ENCODE results near the gene NADK. TPM values are rescaled to one million over a fixed set of nuclear protein-coding genes. Genes with fewer than 3 reads are reported as not detected.
"Not testable (repeated sequence)": the region's sequence is repeated elsewhere in the genome, so short reads cannot be mapped to it uniquely, and the experiment has no call there.

The NADK gene
- total RNA-seq, 4 donors from 2014 or later, result 55.5 to 78.3 (median 64.1) TPM

- not testable (repeated sequence) for H3K27me3 ChIP-seq, H3K4me1 ChIP-seq, H3K36me3 ChIP-seq, H3K9me3 ChIP-seq
- peak overlapping the region; percentile 92 for H3K27ac ChIP-seq
- WGBS, result 0% methylated on average over 18 of the region's 101 CpGs
- TF ChIP-seq CTCF (IDR thresholded peaks at IDR 0.05) (peak in 1 of 2 donors; percentile 19), POLR2AphosphoS5 (IDR thresholded peaks at IDR 0.05) (peak; percentile 56 to 98 (median 77)), POLR2A (IDR thresholded peaks at IDR 0.05) (peak in 1 of 2 donors; percentile 30)
- DNase-seq (ENCODE audit: low spot score in 2 of 2), result peak; percentile 70 to 93
- H3K4me3 ChIP-seq, result peak overlapping the region; percentile 47
These were observed 32.4 kb downstream of the NADK start for GRCh38 chr1:1745651-1746565.

- not testable (repeated sequence) for H3K36me3 ChIP-seq, H3K4me3 ChIP-seq, H3K9me3 ChIP-seq, H3K27ac ChIP-seq, H3K4me1 ChIP-seq, H3K27me3 ChIP-seq
- DNase-seq (ENCODE audit: low spot score in 2 of 2), result peak in 1 of 2 donors; percentile 49
- 83% methylated on average over 11 of the region's 11 CpGs for WGBS
These were observed 35.7 kb downstream of the NADK start for GRCh38 chr1:1742529-1742928.

- Histone ChIP-seq H3K36me3 (peaks cover 18% of the 10 kb centered on the region), H3K27ac (peak overlapping the region; percentile 34)
- not testable (repeated sequence) for H3K27me3 ChIP-seq, H3K4me1 ChIP-seq, H3K9me3 ChIP-seq, H3K4me3 ChIP-seq
- 65% methylated on average over 12 of the region's 12 CpGs for WGBS
- peak in 1 of 2 donors; percentile 69 for DNase-seq (ENCODE audit: low spot score in 2 of 2)
These were observed 37.3 kb downstream of the NADK start for GRCh38 chr1:1741013-1741412.

DNA sequence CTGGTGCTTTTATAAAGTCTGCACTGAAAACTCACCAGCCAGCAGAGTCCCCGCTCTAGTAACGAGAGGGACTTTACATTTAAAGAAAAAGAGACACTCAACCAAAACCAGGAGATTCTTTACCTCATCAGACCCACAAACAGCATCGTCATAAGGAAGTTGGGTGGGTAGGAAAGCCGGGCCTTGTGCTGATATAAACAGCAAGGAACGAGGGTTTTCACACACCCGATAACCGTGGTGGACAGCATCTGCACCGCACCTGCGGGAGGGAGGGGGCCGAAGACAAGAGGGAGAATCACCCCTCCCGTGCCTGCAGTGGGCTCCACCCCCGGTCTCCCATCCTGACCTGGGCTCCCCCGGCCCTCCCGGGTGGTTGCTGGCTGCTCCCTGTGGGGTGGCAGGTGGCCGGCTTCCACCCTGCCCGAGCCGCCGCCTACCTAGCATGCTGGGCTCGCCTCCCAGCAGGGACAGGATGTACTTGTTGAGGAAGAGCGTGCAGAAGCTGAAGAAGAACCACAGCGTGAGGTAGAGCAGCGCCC, 39.4 kb downstream of the NADK start:
- H3K4me3 ChIP-seq, H3K9me3 ChIP-seq, H3K4me1 ChIP-seq, H3K27me3 ChIP-seq, H3K27ac ChIP-seq: not testable (repeated sequence)
- peaks cover 22% of the 10 kb centered on the region for H3K36me3 ChIP-seq
- WGBS, result no CpG with 5 or more reads among the region's 22 CpGs
- DNase-seq (ENCODE audit: low spot score in 2 of 2), result peak in 1 of 2 donors; percentile 23

GRCh38 chr1:1737675-1738590, 40.3 kb downstream of the NADK start:
- H3K36me3 ChIP-seq, result peaks cover 31% of the 10 kb centered on the region
- H3K4me1 ChIP-seq, H3K9me3 ChIP-seq, H3K27me3 ChIP-seq, H3K4me3 ChIP-seq, H3K27ac ChIP-seq: not testable (repeated sequence)
- peak; percentile 60 to 67 for DNase-seq (ENCODE audit: low spot score in 2 of 2)
- WGBS, result 94% methylated on average over 10 of the region's 44 CpGs

GRCh38 chr1:1732381-1732780, 45.9 kb downstream of the NADK start:
- 90% methylated on average over 17 of the region's 17 CpGs for WGBS
- H3K4me3 ChIP-seq, result no peak overlapping the region
- H3K36me3 ChIP-seq, result peaks cover 45% of the 10 kb centered on the region
- H3K9me3 ChIP-seq, result no peaks in the 10 kb centered on the region
- TF ChIP-seq CTCF (IDR thresholded peaks at IDR 0.05) (no peak), POLR2AphosphoS5 (IDR thresholded peaks at IDR 0.05) (no peak), POLR2A (IDR thresholded peaks at IDR 0.05) (no peak), EP300 (IDR thresholded peaks at IDR 0.05) (no peak)
- H3K27ac ChIP-seq, result no peak overlapping the region
- peaks cover 3% of the 10 kb centered on the region for H3K4me1 ChIP-seq
- peak; percentile 44 to 65 for DNase-seq (ENCODE audit: low spot score in 2 of 2)
- no peaks in the 10 kb centered on the region for H3K27me3 ChIP-seq

DNA sequence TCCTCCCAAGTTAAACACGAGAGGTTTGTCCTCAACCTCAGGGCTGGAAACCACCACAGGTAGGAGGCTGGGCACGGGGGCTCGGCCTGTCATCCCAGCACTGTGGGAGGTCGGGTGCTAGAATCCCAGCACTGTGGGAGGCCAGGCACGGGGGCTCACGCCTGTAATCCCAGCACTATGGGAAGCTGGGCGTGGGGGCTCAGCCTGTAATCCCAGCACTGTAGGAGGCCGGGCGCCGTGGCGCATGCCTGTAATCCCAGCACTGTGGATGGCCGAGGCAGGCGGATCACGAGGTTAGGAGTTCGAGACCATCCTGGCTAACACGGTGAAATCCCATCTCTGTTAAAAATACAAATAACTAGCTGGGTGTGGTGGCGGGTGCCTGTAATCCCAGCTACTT, 47.4 kb downstream of the NADK start:
- Histone ChIP-seq H3K4me3 (no peak overlapping the region), H3K9me3 (no peaks in the 10 kb centered on the region), H3K27ac (no peak overlapping the region), H3K27me3 (no peaks in the 10 kb centered on the region), H3K36me3 (peaks cover 34% of the 10 kb centered on the region), H3K4me1 (peaks cover 6% of the 10 kb centered on the region)
- peak; percentile 45 to 49 for DNase-seq (ENCODE audit: low spot score in 2 of 2)
- no peak for TF ChIP-seq POLR2A (IDR thresholded peaks at IDR 0.05)
- no peak for TF ChIP-seq CTCF (IDR thresholded peaks at IDR 0.05)
- TF ChIP-seq EP300 (IDR thresholded peaks at IDR 0.05), result no peak
- TF ChIP-seq POLR2AphosphoS5 (IDR thresholded peaks at IDR 0.05), result no peak
- WGBS, result 96% methylated on average over 12 of the region's 17 CpGs

- not testable (repeated sequence) for H3K27me3 ChIP-seq, H3K27ac ChIP-seq, H3K4me3 ChIP-seq, H3K4me1 ChIP-seq, H3K9me3 ChIP-seq
- peak; percentile 33 to 75 for DNase-seq (ENCODE audit: low spot score in 2 of 2)
- H3K36me3 ChIP-seq, result peaks cover 33% of the 10 kb centered on the region
- WGBS, result no CpG with 5 or more reads among the region's 13 CpGs
These were observed 48.0 kb downstream of the NADK start for GRCh38 chr1:1730230-1730629.

GRCh38 chr1:1729116-1729816, 49.0 kb downstream of the NADK start:
- H3K27ac ChIP-seq, H3K9me3 ChIP-seq, H3K4me3 ChIP-seq, H3K4me1 ChIP-seq, H3K27me3 ChIP-seq: not testable (repeated sequence)
- WGBS, result 91% methylated on average over 11 of the region's 18 CpGs
- H3K36me3 ChIP-seq, result peaks cover 33% of the 10 kb centered on the region
- DNase-seq (ENCODE audit: low spot score in 2 of 2), result peak; percentile 29 to 71
